ENCODE data around the gene IFI27L1.
A peak's percentile ranks its signal among the peaks of the same experiment; 100 is the strongest.

IFI27L1 gene

DNA sequence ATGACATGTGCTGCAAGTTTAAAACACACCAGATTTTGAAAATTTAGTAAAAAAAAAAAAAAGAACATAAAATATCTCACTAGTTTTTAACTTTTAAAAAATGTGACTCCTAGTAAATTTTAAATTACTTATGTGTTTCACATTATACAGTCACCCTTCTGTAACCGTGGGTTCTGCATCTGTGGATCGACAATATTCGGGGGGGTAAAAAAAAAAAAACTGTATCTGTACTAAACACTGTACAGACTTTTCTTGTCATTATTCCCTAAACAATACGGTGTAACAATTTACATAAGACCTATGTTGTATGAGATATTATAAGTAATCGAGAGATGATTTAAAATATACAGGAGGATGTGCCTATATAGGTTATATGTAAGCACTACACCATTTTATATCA is 3.3 kb upstream of the IFI27L1 start:
- H3K4me1 ChIP-seq (ENCODE audit: control extremely low read depth in 1 of 4, control insufficient read depth in 4 of 4, insufficient read depth in 4 of 4, low read length in 3 of 4), result peaks cover 12 to 39% (median 26%) of the 10 kb centered on the region in 4 experiments
- H3K27me3 ChIP-seq (replicated peaks in 2 of 5; ENCODE audit: control insufficient read depth in 4 of 5, insufficient read depth in 5 of 5, low read length in 4 of 5), result no peaks in the 10 kb centered on the region
- peaks cover 0 to 38% (median 18%) of the 10 kb centered on the region in 4 experiments for H3K36me3 ChIP-seq (ENCODE audit: control insufficient read depth in 4 of 4, insufficient read depth in 4 of 4, low read length in 3 of 4)
- peaks cover 0 to 19% (median 9%) of the 10 kb centered on the region in 5 experiments for H3K9me3 ChIP-seq (ENCODE audit: control extremely low read depth in 1 of 5, control insufficient read depth in 4 of 5, insufficient read depth in 2 of 5, low read depth in 1 of 5, low read length in 4 of 5)
- POLR2A ChIA-PET, result no interaction called here
- CTCF ChIA-PET, result interaction anchor here (1.4 kb wide), 1 partner anchor 12 kb away, joined by 3 read pairs; no protein-coding TSS in a partner anchor
- no peak overlapping the region for H3K27ac ChIP-seq (ENCODE audit: insufficient read depth in 1 of 2, low read depth in 1 of 2, low read length in 2 of 2, poor library complexity in 1 of 2, severe bottlenecking in 2 of 2)
- H3K4me3 ChIP-seq (ENCODE audit: control insufficient read depth in 1 of 7, extremely low read depth in 1 of 7, insufficient read depth in 4 of 7, low read depth in 2 of 7, low read length in 6 of 7), result peak overlapping the region in 2 of 7 experiments; percentile 1 to 34
- no peak for DNase-seq
- no CpG with 5 or more reads among the region's 5 CpGs for WGBS (ENCODE audit: insufficient coverage)

DNA sequence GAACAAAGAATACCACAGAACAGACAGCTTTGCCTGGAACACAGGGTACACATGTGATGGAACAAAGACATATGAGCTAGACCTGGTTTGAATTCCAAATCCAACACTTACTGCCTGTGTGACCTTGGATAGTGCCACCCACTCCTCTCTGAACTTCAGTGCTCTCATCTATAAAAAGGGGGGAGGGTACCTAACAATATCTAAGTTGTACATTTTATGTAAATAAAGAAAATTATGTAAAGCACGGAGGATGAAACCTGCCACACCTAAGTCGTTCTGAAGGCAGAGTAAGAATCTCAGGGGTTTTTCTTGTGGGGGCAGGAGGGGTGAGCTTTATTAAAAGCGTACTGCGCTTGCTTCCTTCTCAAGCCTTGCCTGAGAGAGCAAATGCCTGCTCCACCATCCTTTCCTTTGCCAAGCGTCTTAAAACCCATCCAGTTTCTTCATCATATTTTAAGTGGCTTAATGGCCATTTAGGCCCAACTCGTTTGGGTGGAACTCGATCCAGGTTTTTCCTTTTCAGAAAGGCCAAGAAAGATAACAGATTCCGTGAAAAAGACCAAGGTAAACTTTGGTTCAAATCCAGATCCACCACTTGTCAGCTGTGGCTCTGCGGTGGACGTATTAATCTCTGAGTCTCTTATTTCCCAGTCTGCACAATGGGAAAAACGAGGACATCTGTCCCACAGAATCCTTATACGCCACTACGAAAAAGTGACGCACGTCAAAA is 1.1 kb upstream of the IFI27L1 start:
- peak overlapping the region; percentile 88 to 95 (median 91) for H3K4me3 ChIP-seq (ENCODE audit: control insufficient read depth in 1 of 7, extremely low read depth in 1 of 7, insufficient read depth in 4 of 7, low read depth in 2 of 7, low read length in 6 of 7)
- ChIA-PET POLR2A (interaction anchor here (0.6 to 1.4 kb wide), 2 partner anchors 28 to 88 kb away, joined by 3 to 4 read pairs; no protein-coding TSS in a partner anchor), CTCF (interaction anchor here (1.5 to 1.8 kb wide), 3 partner anchors 32 to 51 kb away, joined by 3 to 10 read pairs (median 4); no protein-coding TSS in a partner anchor)
- peak overlapping the region; percentile 77 to 92 for H3K27ac ChIP-seq (ENCODE audit: insufficient read depth in 1 of 2, low read depth in 1 of 2, low read length in 2 of 2, poor library complexity in 1 of 2, severe bottlenecking in 2 of 2)
- peaks cover 0 to 29% (median 15%) of the 10 kb centered on the region in 4 experiments for H3K36me3 ChIP-seq (ENCODE audit: control insufficient read depth in 4 of 4, insufficient read depth in 4 of 4, low read length in 3 of 4)
- peaks cover 0 to 13% (median 5%) of the 10 kb centered on the region in 5 experiments for H3K9me3 ChIP-seq (ENCODE audit: control extremely low read depth in 1 of 5, control insufficient read depth in 4 of 5, insufficient read depth in 2 of 5, low read depth in 1 of 5, low read length in 4 of 5)
- WGBS (ENCODE audit: insufficient coverage), result 10% methylated on average over 14 of the region's 15 CpGs
- DNase-seq, result peak; percentile 19 to 25 (median 22)
- H3K27me3 ChIP-seq (replicated peaks in 2 of 5; ENCODE audit: control insufficient read depth in 4 of 5, insufficient read depth in 5 of 5, low read length in 4 of 5), result no peaks in the 10 kb centered on the region
- peaks cover 12 to 39% (median 26%) of the 10 kb centered on the region in 4 experiments for H3K4me1 ChIP-seq (ENCODE audit: control extremely low read depth in 1 of 4, control insufficient read depth in 4 of 4, insufficient read depth in 4 of 4, low read length in 3 of 4)

DNA sequence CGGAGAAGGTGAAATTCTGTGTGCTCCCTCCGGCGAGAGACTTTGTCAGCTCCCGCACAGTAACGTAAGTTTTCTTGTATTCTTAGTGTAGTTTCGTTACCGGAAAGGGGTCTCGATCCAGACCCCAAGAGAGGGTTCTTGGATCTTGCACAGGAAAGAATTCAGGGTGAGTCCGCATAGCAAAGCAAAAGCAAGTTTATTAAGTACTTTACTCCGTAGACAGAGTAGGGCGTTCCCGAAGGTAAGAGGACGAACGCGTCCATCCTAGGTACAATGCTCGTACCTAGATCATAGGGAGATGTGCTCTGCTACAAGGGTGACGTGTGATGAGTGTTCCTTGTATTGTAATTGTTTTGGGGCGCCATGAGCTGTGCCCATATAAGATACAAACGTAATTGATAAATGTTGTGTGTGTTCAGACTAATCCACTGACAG is 293 bp downstream of the IFI27L1 start:
- H3K27me3 ChIP-seq (replicated peaks in 2 of 5; ENCODE audit: control insufficient read depth in 4 of 5, insufficient read depth in 5 of 5, low read length in 4 of 5), result no peaks in the 10 kb centered on the region
- CTCF ChIA-PET, result interaction anchor here (0.7 to 1.8 kb wide), 4 partner anchors 14 to 99 kb away, joined by 3 to 5 read pairs (median 3); no protein-coding TSS in a partner anchor
- H3K4me1 ChIP-seq (ENCODE audit: control extremely low read depth in 1 of 4, control insufficient read depth in 4 of 4, insufficient read depth in 4 of 4, low read length in 3 of 4), result peaks cover 12 to 39% (median 26%) of the 10 kb centered on the region in 4 experiments
- peaks cover 0 to 6% (median 0%) of the 10 kb centered on the region in 5 experiments for H3K9me3 ChIP-seq (ENCODE audit: control extremely low read depth in 1 of 5, control insufficient read depth in 4 of 5, insufficient read depth in 2 of 5, low read depth in 1 of 5, low read length in 4 of 5)
- H3K36me3 ChIP-seq (ENCODE audit: control insufficient read depth in 4 of 4, insufficient read depth in 4 of 4, low read length in 3 of 4), result peaks cover 0 to 26% (median 10%) of the 10 kb centered on the region in 4 experiments
- POLR2A ChIA-PET, result no interaction called here
- DNase-seq, result no peak
- H3K27ac ChIP-seq (ENCODE audit: insufficient read depth in 1 of 2, low read depth in 1 of 2, low read length in 2 of 2, poor library complexity in 1 of 2, severe bottlenecking in 2 of 2), result peak overlapping the region in 1 of 2 experiments; percentile 92
- WGBS (ENCODE audit: insufficient coverage), result 1% methylated on average over 16 of the region's 19 CpGs
- peak overlapping the region; percentile 88 to 95 (median 91) for H3K4me3 ChIP-seq (ENCODE audit: control insufficient read depth in 1 of 7, extremely low read depth in 1 of 7, insufficient read depth in 4 of 7, low read depth in 2 of 7, low read length in 6 of 7)

DNA sequence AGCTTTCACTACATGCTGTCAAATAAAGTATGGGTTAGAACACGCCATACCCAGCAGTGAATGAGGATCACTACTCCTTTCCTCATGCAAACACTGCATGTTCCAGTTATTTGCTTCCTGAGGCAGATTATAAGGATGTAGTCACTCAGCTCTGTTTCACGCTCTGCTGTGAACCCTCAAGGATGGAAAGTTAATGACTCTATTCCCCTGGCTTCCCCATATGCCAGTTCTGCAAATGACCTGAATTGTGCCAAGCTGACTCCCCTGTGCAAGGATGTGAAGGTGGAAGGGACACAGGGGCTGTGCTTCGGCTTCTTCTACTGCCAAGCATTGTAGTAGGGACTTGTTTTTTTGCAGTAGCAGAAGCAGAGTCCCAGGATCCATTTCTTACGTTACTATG is 6.8 kb downstream of the IFI27L1 start:
- Histone ChIP-seq H3K27me3 (replicated peaks in 2 of 5; ENCODE audit: control insufficient read depth in 4 of 5, insufficient read depth in 5 of 5, low read length in 4 of 5) (no peaks in the 10 kb centered on the region), H3K9me3 (ENCODE audit: control extremely low read depth in 1 of 5, control insufficient read depth in 4 of 5, insufficient read depth in 2 of 5, low read depth in 1 of 5, low read length in 4 of 5) (peaks cover 0 to 2% (median 0%) of the 10 kb centered on the region in 5 experiments), H3K4me3 (ENCODE audit: control insufficient read depth in 1 of 7, extremely low read depth in 1 of 7, insufficient read depth in 4 of 7, low read depth in 2 of 7, low read length in 6 of 7) (no peak overlapping the region), H3K4me1 (ENCODE audit: control extremely low read depth in 1 of 4, control insufficient read depth in 4 of 4, insufficient read depth in 4 of 4, low read length in 3 of 4) (no peaks in the 10 kb centered on the region), H3K36me3 (ENCODE audit: control insufficient read depth in 4 of 4, insufficient read depth in 4 of 4, low read length in 3 of 4) (no peaks in the 10 kb centered on the region), H3K27ac (ENCODE audit: insufficient read depth in 1 of 2, low read depth in 1 of 2, low read length in 2 of 2, poor library complexity in 1 of 2, severe bottlenecking in 2 of 2) (no peak overlapping the region)
- ChIA-PET CTCF (interaction anchor here (1.2 kb wide), 1 partner anchor 49 kb away, joined by 3 read pairs; no protein-coding TSS in a partner anchor), POLR2A (no interaction called here)
- 96% methylated on average over 4 of the region's 4 CpGs for WGBS (ENCODE audit: insufficient coverage)
- no peak for DNase-seq

DNA sequence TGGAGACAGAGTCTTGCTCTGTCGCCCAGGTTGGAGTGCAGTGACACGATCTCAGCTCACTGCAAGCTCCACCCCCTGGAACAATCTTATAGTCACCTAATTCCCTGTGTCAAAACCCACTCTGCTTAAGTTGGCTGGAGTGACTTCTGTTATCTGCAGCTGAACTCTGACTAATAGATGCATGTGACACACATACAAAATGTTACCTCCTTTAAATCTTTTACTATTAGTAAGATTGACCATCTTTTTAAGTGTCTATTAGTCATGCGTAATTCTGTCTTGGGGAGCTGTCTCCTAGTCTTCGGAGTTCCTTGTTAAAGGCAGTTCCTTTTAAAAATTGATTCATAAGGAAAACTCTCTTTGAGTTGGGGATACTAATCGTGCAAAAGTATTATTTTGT is 7.4 kb downstream of the IFI27L1 start:
- peaks cover 0 to 2% (median 0%) of the 10 kb centered on the region in 5 experiments for H3K9me3 ChIP-seq (ENCODE audit: control extremely low read depth in 1 of 5, control insufficient read depth in 4 of 5, insufficient read depth in 2 of 5, low read depth in 1 of 5, low read length in 4 of 5)
- no peaks in the 10 kb centered on the region for H3K36me3 ChIP-seq (ENCODE audit: control insufficient read depth in 4 of 4, insufficient read depth in 4 of 4, low read length in 3 of 4)
- H3K27me3 ChIP-seq (replicated peaks in 2 of 5; ENCODE audit: control insufficient read depth in 4 of 5, insufficient read depth in 5 of 5, low read length in 4 of 5), result no peaks in the 10 kb centered on the region
- H3K27ac ChIP-seq (ENCODE audit: insufficient read depth in 1 of 2, low read depth in 1 of 2, low read length in 2 of 2, poor library complexity in 1 of 2, severe bottlenecking in 2 of 2), result no peak overlapping the region
- ChIA-PET CTCF (interaction anchor here (1.2 kb wide), 1 partner anchor 48 kb away, joined by 3 read pairs; no protein-coding TSS in a partner anchor), POLR2A (no interaction called here)
- no peak for DNase-seq
- WGBS (ENCODE audit: insufficient coverage), result 90% methylated on average over 4 of the region's 5 CpGs
- no peaks in the 10 kb centered on the region for H3K4me1 ChIP-seq (ENCODE audit: control extremely low read depth in 1 of 4, control insufficient read depth in 4 of 4, insufficient read depth in 4 of 4, low read length in 3 of 4)
- no peak overlapping the region for H3K4me3 ChIP-seq (ENCODE audit: control insufficient read depth in 1 of 7, extremely low read depth in 1 of 7, insufficient read depth in 4 of 7, low read depth in 2 of 7, low read length in 6 of 7)

DNA sequence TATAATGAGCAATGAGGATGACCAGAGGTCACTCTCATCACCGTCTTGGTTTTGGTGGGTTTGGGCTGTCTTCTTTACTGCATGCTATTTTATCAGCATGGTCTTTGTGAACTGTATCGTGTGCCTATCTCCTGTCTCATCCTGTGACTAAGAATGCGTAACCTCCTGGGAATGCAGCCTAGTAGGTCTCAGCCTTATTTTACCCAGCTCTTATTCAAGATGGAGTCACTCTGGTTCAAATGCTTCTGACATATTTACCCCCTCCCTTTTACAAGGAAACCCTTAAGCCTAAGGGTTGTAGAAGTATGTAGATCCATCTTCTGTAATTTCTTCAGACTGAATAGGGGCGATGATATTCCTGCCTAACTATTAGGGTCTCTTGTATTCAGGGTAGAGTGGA is 8.4 kb downstream of the IFI27L1 start:
- DNase-seq, result no peak
- H3K27ac ChIP-seq (ENCODE audit: insufficient read depth in 1 of 2, low read depth in 1 of 2, low read length in 2 of 2, poor library complexity in 1 of 2, severe bottlenecking in 2 of 2), result no peak overlapping the region
- peaks cover 0 to 2% (median 0%) of the 10 kb centered on the region in 5 experiments for H3K9me3 ChIP-seq (ENCODE audit: control extremely low read depth in 1 of 5, control insufficient read depth in 4 of 5, insufficient read depth in 2 of 5, low read depth in 1 of 5, low read length in 4 of 5)
- ChIA-PET POLR2A (no interaction called here), CTCF (no interaction called here)
- H3K4me3 ChIP-seq (ENCODE audit: control insufficient read depth in 1 of 7, extremely low read depth in 1 of 7, insufficient read depth in 4 of 7, low read depth in 2 of 7, low read length in 6 of 7), result no peak overlapping the region
- no peaks in the 10 kb centered on the region for H3K27me3 ChIP-seq (replicated peaks in 2 of 5; ENCODE audit: control insufficient read depth in 4 of 5, insufficient read depth in 5 of 5, low read length in 4 of 5)
- H3K36me3 ChIP-seq (ENCODE audit: control insufficient read depth in 4 of 4, insufficient read depth in 4 of 4, low read length in 3 of 4), result no peaks in the 10 kb centered on the region
- WGBS (ENCODE audit: insufficient coverage), result 87% methylated on average over 3 of the region's 4 CpGs
- no peaks in the 10 kb centered on the region for H3K4me1 ChIP-seq (ENCODE audit: control extremely low read depth in 1 of 4, control insufficient read depth in 4 of 4, insufficient read depth in 4 of 4, low read length in 3 of 4)

DNA sequence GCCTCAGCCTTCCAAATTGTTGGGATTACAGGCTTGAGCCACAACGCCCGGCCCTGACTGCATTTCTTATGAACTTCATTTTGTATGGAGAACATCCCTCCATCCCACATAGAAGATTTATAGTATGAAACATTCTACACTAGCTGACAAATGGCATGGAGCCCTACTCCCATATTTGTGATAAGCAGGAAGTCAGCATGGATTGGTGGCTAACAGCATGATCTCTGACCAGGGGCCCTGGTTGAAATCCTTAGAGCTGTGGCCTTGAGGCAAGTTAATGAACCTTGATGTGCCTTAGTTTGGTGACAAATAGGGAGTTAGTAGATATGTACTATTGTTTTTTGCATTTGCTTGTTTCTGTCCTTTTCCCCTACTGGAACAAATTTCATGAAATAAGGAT is 12.3 kb downstream of the IFI27L1 start:
- 100% methylated on average over 2 of the region's 2 CpGs for WGBS (ENCODE audit: insufficient coverage)
- CTCF ChIA-PET, result no interaction called here
- POLR2A ChIA-PET, result no interaction called here

More for the DNA sequence above, 12.3 kb downstream of the IFI27L1 start:
- H3K4me1 ChIP-seq (ENCODE audit: control extremely low read depth in 1 of 4, control insufficient read depth in 4 of 4, insufficient read depth in 4 of 4, low read length in 3 of 4), result no peaks in the 10 kb centered on the region
- H3K27ac ChIP-seq (ENCODE audit: insufficient read depth in 1 of 2, low read depth in 1 of 2, low read length in 2 of 2, poor library complexity in 1 of 2, severe bottlenecking in 2 of 2), result no peak overlapping the region
- no peaks in the 10 kb centered on the region for H3K9me3 ChIP-seq (ENCODE audit: control extremely low read depth in 1 of 5, control insufficient read depth in 4 of 5, insufficient read depth in 2 of 5, low read depth in 1 of 5, low read length in 4 of 5)
- no peak for DNase-seq
- no peaks in the 10 kb centered on the region for H3K27me3 ChIP-seq (replicated peaks in 2 of 5; ENCODE audit: control insufficient read depth in 4 of 5, insufficient read depth in 5 of 5, low read length in 4 of 5)
- H3K4me3 ChIP-seq (ENCODE audit: control insufficient read depth in 1 of 7, extremely low read depth in 1 of 7, insufficient read depth in 4 of 7, low read depth in 2 of 7, low read length in 6 of 7), result no peak overlapping the region
- peaks cover 0 to 4% (median under 1%) of the 10 kb centered on the region in 4 experiments for H3K36me3 ChIP-seq (ENCODE audit: control insufficient read depth in 4 of 4, insufficient read depth in 4 of 4, low read length in 3 of 4)

All from common myeloid progenitor, CD34-positive (primary cell).